RPMI7951 (cell line): ENCODE results near the gene SLC2A14. TPM values are rescaled to one million over a fixed set of nuclear protein-coding genes. Genes with fewer than 3 reads are reported as not detected.

ENCODE experiments used
- total RNA-seq: library from RNA; depleted of rRNA; stranded (reverse); fragments of >200 nt; shearing (Covaris generic); gene quantifications from 2 replicates; pipeline ENCODE4 v1.2.3, GENCODE V29; 2014; rRNA removed

The SLC2A14 gene
- total RNA-seq, 1 experiment from 2014 or later: 0.12 TPM

Other genes starting within 250 kb of the SLC2A14 start
- not detected in 2 replicates for gene APOBEC1, start 207.0 kb downstream of the SLC2A14 start, total RNA-seq
- not detected in 2 replicates for gene GDF3, start 177.1 kb downstream of the SLC2A14 start, total RNA-seq
- not detected in 2 replicates for gene DPPA3, start 161.5 kb downstream of the SLC2A14 start, total RNA-seq
- gene CLEC4C, start 125.5 kb downstream of the SLC2A14 start, total RNA-seq: not detected in 2 replicates
- gene NANOGNB, start 107.7 kb downstream of the SLC2A14 start, total RNA-seq: not detected in 2 replicates
- not detected in 2 replicates for gene NANOG, start 83.5 kb downstream of the SLC2A14 start, total RNA-seq
- gene SLC2A3, start 63.3 kb upstream of the SLC2A14 start, total RNA-seq: 20.1 and 20.6 TPM in 2 replicates
- gene FOXJ2, start 159.8 kb upstream of the SLC2A14 start, total RNA-seq: 6.7 and 7.0 TPM in 2 replicates
- 0.39 and 1.2 TPM in 2 replicates for gene C3AR1, start 193.4 kb upstream of the SLC2A14 start, total RNA-seq
- 25.7 and 30.8 TPM in 2 replicates for gene NECAP1, start 209.4 kb upstream of the SLC2A14 start, total RNA-seq